OCI-LY7 (cell line): ENCODE data around the gene ZG16B. TPM values are rescaled to one million over a fixed set of nuclear protein-coding genes. Genes with fewer than 3 reads are reported as not detected.

Experiments
- BruUV-seq: library from RNA; stranded (reverse); fragments of 400-500 nt; replicated peaks from 2 replicates; lab custom pipeline; 2021; lab: Mats Ljungman, UMichigan
- CTCF ChIA-PET: fragments of 300-600 bp; sonication (Branson Sonifier 250); formaldehyde crosslinking; loops from one replicate; lab custom pipeline; 2022; ENCODE audit warnings: antibody characterized with exemption; ENCODE audit not compliant: unreplicated experiment; lab: Charles Lee
- POLR2A ChIA-PET: fragments of 300-600 bp; sonication (Branson Sonifier 250); formaldehyde crosslinking; loops from one replicate; lab custom pipeline; 2022; ENCODE audit warnings: antibody characterized with exemption; lab: Charles Lee
- DNase-seq: peaks from one replicate; pipeline ENCODE4 v3.0.0-alpha.2; 2015; ENCODE audit warnings: low spot score
- H2AFZ ChIP-seq: fragments of 200-600 bp; sonication (generic), shearing (Covaris generic); 2 replicates; pipeline ENCODE4 v1.6.1; 2014; ENCODE audit warnings: mild to moderate bottlenecking, antibody characterized with exemption, low read length, moderate library complexity
- H3K27ac ChIP-seq: fragments of 200-600 bp; sonication (generic); 2 replicates; pipeline ENCODE4 v1.5.1; 2014; ENCODE audit warnings: mixed run types, low read depth, mild to moderate bottlenecking, moderate library complexity, low read length, inconsistent platforms; ENCODE audit not compliant: poor library complexity, severe bottlenecking
- H3K36me3 ChIP-seq: fragments of 200-600 bp; sonication (generic); 2 replicates; pipeline ENCODE4 v1.6.1; 2014; ENCODE audit warnings: mild to moderate bottlenecking, antibody characterized with exemption, low read length, moderate library complexity, mixed read lengths; ENCODE audit not compliant: insufficient read depth
- H3K4me1 ChIP-seq: fragments of 200-600 bp; sonication (generic); 2 replicates; pipeline ENCODE4 v1.5.1; 2014; ENCODE audit warnings: mild to moderate bottlenecking, low read length; ENCODE audit not compliant: insufficient read depth, poor library complexity, severe bottlenecking
- H3K4me2 ChIP-seq: fragments of 200-600 bp; sonication (generic); 2 replicates; pipeline ENCODE4 v1.6.1; 2014; ENCODE audit warnings: mild to moderate bottlenecking, low read length
- H3K4me3 ChIP-seq: fragments of 200-600 bp; sonication (generic); 2 replicates; pipeline ENCODE4 v1.5.1; 2014; ENCODE audit warnings: mild to moderate bottlenecking, low read depth, low read length; ENCODE audit not compliant: poor library complexity, severe bottlenecking
- H3K79me2 ChIP-seq: fragments of 200-600 bp; sonication (generic); 2 replicates; pipeline ENCODE4 v1.6.1; 2016; ENCODE audit warnings: low read depth, mild to moderate bottlenecking, low read length, moderate library complexity, mixed read lengths; ENCODE audit not compliant: insufficient read depth
- H3K9me2 ChIP-seq: fragments of 200-600 bp; sonication (generic); 2 replicates; pipeline ENCODE4 v1.6.1; 2016; ENCODE audit warnings: mild to moderate bottlenecking, low read length, mixed read lengths; ENCODE audit not compliant: insufficient read depth
- H3K9me3 ChIP-seq: fragments of 200-600 bp; sonication (generic); 2 replicates; pipeline ENCODE4 v1.6.1; 2014; ENCODE audit warnings: mild to moderate bottlenecking, mixed run types, low read length, mixed read lengths
- H4K20me1 ChIP-seq: fragments of 200-600 bp; sonication (generic); 2 replicates; pipeline ENCODE4 v1.6.1; 2014; ENCODE audit warnings: mild to moderate bottlenecking, antibody characterized with exemption, low read length, moderate library complexity, mixed read lengths; ENCODE audit not compliant: insufficient read depth
- EZH2phosphoT487 ChIP-seq: fragments of 200-600 bp; sonication (generic); IDR thresholded peaks from 2 replicates; pipeline ENCODE4 v1.6.1; 2018; ENCODE audit warnings: low read depth, borderline replicate concordance, mild to moderate bottlenecking, mixed run types, antibody characterized with exemption, low read length, moderate library complexity, mixed read lengths
- intact Hi-C: fragments of 100-400 bp; cut with micrococcal nuclease; formaldehyde crosslinking; loops from one replicate; pipeline ENCODE4 v1.10.0; 2022; ENCODE audit not compliant: unreplicated experiment
- total RNA-seq, 2 experiments: library from RNA; depleted of rRNA in 1 of 2; stranded (reverse); fragments of >200 nt in 1 of 2; shearing (Covaris generic) in 1 of 2; gene quantifications; 2 replicates each; pipeline ENCODE4 v1.2.3, GENCODE V29; 2014 to 2022
- TF ChIP-seq, protein P1 (sequence below): fragments of 200-600 bp; sonication (generic); conservative IDR thresholded peaks from 2 replicates; pipeline ENCODE4 v1.5.1; 2014; ENCODE audit warnings: mild to moderate bottlenecking, antibody characterized with exemption, low read length, moderate library complexity, mixed read lengths

The ZG16B gene
- total RNA-seq, 2 experiments from 2014 or later: 2.5 to 4.0 TPM

DNA sequence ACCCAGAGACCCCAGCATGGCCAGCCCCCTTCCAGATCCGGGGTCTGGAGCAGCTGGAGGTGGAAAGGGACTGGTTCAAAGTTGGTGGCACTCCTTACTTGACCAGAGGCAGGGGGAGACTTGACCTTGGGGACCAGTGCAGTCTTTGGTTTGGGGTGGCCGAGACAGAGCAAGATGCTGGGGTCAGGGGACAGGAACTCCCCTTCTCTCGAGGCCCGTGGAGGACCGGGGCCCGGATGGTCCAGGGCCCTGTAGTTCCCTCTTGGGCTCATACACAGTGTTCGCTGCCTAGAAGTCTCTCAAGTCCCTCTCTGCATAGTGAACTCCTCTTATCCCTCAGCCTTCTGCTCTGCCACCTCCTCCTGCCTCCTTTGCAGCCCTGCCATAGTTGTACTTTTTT, 42.1 kb upstream of the ZG16B start:
- Histone ChIP-seq H3K9me3 (no peaks in the 10 kb centered on the region), H4K20me1 (no peaks in the 10 kb centered on the region), H3K36me3 (no peaks in the 10 kb centered on the region), H3K27ac (no peak overlapping the region), H3K4me1 (no peaks in the 10 kb centered on the region), H3K4me2 (no peak overlapping the region), H3K79me2 (no peaks in the 10 kb centered on the region), H2AFZ (no peak overlapping the region), H3K9me2 (no peaks in the 10 kb centered on the region), H3K4me3 (no peak overlapping the region)
- intact Hi-C loops: no loop called here
- DNase-seq: no peak
- POLR2A ChIA-PET: no interaction called here
- BruUV-seq: no TSS peak
- CTCF ChIA-PET: no interaction called here
- TF ChIP-seq EZH2phosphoT487: no peak
- TF ChIP-seq, protein P1, sequence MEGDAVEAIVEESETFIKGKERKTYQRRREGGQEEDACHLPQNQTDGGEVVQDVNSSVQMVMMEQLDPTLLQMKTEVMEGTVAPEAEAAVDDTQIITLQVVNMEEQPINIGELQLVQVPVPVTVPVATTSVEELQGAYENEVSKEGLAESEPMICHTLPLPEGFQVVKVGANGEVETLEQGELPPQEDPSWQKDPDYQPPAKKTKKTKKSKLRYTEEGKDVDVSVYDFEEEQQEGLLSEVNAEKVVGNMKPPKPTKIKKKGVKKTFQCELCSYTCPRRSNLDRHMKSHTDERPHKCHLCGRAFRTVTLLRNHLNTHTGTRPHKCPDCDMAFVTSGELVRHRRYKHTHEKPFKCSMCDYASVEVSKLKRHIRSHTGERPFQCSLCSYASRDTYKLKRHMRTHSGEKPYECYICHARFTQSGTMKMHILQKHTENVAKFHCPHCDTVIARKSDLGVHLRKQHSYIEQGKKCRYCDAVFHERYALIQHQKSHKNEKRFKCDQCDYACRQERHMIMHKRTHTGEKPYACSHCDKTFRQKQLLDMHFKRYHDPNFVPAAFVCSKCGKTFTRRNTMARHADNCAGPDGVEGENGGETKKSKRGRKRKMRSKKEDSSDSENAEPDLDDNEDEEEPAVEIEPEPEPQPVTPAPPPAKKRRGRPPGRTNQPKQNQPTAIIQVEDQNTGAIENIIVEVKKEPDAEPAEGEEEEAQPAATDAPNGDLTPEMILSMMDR: no peak

DNA sequence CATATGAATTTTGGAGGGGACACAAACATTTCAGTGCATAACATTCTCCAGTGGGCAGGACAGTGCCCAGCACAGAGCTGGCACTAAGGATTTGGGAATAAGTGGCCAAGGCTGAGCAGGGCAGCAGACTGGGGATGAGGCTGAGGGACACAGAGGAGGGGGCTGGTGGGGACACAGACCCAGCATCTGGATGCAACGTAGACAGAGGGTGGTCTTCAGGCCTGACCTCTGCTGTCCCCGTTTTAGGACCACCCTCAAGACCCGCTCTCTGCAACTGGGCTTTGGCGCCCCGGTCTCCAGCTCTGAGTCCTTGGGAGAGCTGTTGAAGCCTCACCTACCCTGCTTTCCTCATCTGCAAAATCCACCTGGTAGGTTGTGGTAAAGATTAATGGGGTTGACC, 39.5 kb upstream of the ZG16B start:
- Histone ChIP-seq H3K4me1 (no peaks in the 10 kb centered on the region), H4K20me1 (no peaks in the 10 kb centered on the region), H3K9me3 (no peaks in the 10 kb centered on the region), H3K36me3 (no peaks in the 10 kb centered on the region), H3K4me2 (no peak overlapping the region), H3K4me3 (no peak overlapping the region), H3K27ac (no peak overlapping the region), H3K79me2 (no peaks in the 10 kb centered on the region), H3K9me2 (no peaks in the 10 kb centered on the region), H2AFZ (no peak overlapping the region)
- TF ChIP-seq, protein P1: no peak
- no peak for TF ChIP-seq EZH2phosphoT487
- POLR2A ChIA-PET: interaction anchor here (0.6 kb wide), 1 partner anchor 1955 kb away, joined by 3 read pairs; no protein-coding TSS in a partner anchor
- intact Hi-C loops: loop anchor here (10.0 kb wide), 1 partner anchor 64 kb away; the partner anchor contains the start of gene PRSS22
- BruUV-seq: no TSS peak
- no peak for DNase-seq
- CTCF ChIA-PET: no interaction called here

DNA sequence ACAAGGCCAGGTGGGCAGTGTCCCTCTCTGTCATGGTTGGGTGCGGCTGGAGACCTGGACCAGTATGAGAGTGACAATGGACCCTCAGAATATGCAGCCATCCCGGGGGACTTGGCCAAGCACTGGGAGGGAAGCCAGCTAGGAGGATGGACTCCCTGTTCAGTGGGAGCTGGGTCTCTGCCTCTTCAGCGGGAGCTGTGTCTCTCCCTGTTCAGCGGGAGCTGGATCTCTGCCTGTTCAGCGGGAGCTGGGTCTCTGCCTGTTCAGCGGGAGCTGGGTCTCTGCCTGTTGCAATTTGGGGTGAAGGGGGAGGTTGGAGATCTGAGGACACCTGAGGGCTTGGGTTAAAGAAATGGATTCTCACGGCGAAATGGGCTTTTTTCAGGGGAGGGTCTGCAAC, 38.9 kb upstream of the ZG16B start:
- ChIA-PET POLR2A (no interaction called here), CTCF (no interaction called here)
- H3K79me2 ChIP-seq: no peaks in the 10 kb centered on the region
- H3K4me2 ChIP-seq: no peak overlapping the region
- no peaks in the 10 kb centered on the region for H3K9me2 ChIP-seq
- no peak overlapping the region for H2AFZ ChIP-seq
- no peak for DNase-seq
- TF ChIP-seq EZH2phosphoT487: no peak
- TF ChIP-seq, protein P1: no peak
- intact Hi-C loops: loop anchor here (10.0 kb wide), 1 partner anchor 64 kb away; the partner anchor contains the start of gene PRSS22
- H3K4me3 ChIP-seq: no peak overlapping the region
- no peaks in the 10 kb centered on the region for H4K20me1 ChIP-seq
- H3K9me3 ChIP-seq: no peaks in the 10 kb centered on the region
- H3K36me3 ChIP-seq: no peaks in the 10 kb centered on the region
- no peak overlapping the region for H3K27ac ChIP-seq
- no TSS peak for BruUV-seq
- H3K4me1 ChIP-seq: no peaks in the 10 kb centered on the region
